GF-D8 (cell line): Measurements from ENCODE around the gene CREG2.
"Not testable (repeated sequence)": the region's sequence is repeated elsewhere in the genome, so short reads cannot be mapped to it uniquely, and the experiment has no call there.

Experiments
- DNase-seq: peaks from one replicate; lab custom pipeline; 2025; lab: John Stamatoyannopoulos, UW

The CREG2 gene

DNA sequence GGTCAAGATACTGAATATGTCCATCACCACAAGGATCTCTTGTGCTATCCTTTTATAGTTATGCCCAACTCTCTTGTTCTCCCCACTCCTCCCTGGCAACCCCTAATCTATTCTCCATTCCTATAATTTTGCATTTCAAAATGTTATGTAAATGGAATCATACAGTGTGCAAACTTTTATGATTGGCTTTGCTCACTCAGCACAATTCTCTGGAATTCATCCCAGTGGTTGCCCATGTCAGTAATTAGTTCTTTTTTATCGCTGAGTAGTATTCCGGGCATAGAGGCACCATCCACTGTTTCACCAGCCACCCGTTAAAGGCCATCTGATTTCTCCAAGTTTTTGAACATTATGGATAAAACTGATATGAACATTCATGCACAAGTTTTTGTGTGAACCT, 40.4 kb downstream of the CREG2 start:
- DNase-seq = no peak

- DNase-seq = no peak
Observed at GRCh38 chr2:101344137-101344536, 43.2 kb downstream of the CREG2 start.

GRCh38 chr2:101342625-101343008, 44.7 kb downstream of the CREG2 start:
- no peak for DNase-seq

GRCh38 chr2:101341901-101342624, 45.2 kb downstream of the CREG2 start:
- DNase-seq = no peak

DNA sequence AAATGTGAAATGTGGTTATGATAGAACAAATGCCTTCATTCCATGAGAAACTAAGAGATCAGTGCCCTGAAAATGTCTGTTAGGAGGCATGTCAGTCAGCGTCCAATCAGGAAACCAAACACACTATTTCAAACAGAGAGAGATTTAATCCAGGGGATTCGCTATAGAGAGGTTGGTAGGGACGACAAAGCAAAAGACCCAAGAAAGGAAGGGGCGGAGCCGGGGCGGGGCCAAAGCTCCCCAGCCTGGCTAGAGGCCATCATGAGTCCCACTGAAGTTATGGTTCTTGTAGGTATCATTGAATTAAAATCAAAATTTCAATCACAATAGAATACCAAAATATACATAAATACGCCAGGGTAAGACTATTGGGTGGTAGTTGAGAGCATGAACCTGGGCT, 45.9 kb downstream of the CREG2 start:
- no peak for DNase-seq

- DNase-seq = peak; percentile 25
Observed at GRCh38 chr2:101340141-101340551, 47.2 kb downstream of the CREG2 start.

- DNase-seq = no peak
Observed at GRCh38 chr2:101339266-101339880, 47.9 kb downstream of the CREG2 start.

DNA sequence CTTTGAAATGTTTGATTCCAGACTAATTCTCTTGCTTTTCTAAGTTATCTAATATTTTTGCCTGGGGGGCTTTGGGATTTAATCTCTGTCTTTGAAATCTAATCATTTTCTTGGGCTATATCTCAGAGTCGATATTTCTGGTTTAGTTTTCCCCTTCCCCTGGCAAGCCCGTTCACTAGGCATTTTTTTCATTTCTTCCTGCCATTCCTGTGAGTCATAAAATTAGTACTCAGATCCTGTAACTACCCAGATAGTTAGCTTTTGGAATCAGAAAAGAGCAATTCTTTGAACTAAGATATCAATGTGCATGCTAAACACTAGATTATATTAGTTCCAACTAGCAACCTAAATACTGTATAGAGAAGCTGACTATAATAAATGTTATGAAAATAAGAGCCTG, 49.4 kb downstream of the CREG2 start:
- DNase-seq = no peak

DNA sequence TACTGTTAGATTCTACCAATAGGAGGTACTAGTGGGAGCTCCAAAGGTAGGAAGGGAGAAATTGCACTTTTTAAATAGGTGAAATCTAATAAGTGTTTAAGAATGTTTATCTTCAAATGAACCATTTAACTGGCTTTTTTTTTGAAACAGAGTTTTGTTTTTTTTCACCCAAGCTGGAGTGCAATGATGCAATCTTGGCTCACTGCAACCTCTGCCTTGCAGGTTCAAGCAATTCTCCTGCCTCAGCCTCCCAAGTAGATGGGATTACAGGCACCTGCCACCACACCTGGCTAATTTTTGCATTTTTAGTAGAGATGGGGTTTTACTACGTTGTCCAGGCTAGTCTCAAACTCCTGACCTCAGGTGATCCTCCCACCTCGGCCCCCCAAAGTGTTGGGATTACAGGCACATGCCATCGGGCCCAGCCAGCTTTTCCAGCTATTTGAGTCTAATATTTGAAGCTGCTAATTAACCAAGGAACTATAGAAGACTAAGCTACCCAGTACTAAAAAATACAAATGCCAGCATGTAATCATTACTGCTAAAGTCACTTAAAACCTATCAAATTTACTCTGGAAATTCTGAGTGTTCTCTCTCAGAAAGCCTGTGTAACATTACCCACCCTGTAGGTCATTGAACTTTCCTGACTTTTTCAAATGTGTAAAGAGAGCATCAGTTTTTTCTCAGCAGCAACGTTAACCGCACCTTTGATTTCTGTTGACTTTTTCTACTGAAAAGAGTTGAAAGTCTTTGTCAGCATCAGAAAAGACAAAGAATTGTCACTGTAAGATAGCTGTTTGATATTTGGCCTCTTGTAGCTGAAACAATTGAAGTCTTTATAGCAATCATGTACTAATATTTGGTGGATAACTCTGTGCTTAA, 54.2 kb downstream of the CREG2 start:
- DNase-seq = no peak

DNA sequence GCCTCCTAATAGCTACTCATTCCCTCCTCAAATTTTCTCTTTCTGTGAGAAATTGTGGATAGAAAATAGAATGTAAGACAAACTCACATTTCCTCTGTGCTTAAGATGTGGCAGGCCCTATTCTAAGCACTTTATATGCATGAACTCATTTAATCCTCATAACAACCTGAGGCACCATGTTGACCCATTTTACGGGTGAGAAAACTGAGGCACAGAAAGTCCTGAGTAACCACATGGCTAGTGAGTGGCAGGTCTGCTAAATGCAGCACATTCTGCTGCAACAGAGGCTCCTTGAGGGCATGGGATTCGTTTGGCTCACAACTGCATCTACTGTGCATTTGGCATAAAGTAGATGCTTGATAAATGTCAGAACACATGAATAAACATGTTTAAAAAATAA, 56.1 kb downstream of the CREG2 start:
- DNase-seq = no peak

- no peak for DNase-seq
Observed at GRCh38 chr2:101330253-101330933, 56.9 kb downstream of the CREG2 start.

DNA sequence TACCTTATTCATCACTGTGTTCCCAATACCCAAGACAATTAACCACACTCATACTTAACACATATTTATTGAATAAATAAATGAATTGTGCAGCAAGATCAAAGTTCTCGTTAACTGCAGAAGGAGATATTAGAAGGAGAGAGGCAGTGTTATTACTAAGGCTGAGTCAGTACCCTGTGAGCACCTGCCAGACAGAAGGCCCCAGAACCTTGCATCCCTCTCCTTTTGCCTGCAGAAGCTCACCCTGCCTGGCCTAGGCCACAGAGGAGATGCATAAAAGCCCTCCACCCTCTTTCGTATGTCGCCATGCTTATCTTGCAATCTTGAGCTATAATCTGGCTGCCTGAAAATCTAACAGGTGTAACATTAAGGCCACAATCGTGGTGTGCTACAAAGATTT, 58.3 kb downstream of the CREG2 start:
- no peak for DNase-seq

DNA sequence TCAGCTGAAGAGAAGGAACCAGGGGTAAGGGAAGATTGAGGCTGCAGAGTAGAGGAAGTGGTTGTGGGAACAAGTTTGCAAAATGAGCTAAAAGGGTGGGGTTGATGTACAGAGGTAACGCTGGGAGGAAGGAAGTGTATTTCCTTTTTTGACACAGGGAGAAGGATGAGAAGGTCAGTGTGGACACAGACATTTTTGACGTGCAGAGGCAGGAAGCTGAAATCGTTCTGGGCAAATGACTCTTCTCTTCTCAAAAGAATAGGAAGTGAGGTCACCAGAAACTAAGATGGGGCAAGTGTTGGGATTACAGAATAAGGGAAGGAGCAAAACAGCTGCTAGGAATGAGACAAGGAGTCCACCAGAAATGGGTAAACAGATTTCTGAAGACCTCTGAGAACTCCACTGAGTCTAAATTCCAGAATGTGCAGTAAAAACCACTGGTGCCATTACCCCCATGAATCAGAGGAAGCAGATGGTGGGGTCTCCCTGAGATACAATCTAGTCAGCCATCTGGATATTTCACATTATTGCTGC, 58.8 kb downstream of the CREG2 start:
- peak; percentile 100 for DNase-seq

GRCh38 chr2:101327863-101328394, 59.4 kb downstream of the CREG2 start:
- no peak for DNase-seq

DNA sequence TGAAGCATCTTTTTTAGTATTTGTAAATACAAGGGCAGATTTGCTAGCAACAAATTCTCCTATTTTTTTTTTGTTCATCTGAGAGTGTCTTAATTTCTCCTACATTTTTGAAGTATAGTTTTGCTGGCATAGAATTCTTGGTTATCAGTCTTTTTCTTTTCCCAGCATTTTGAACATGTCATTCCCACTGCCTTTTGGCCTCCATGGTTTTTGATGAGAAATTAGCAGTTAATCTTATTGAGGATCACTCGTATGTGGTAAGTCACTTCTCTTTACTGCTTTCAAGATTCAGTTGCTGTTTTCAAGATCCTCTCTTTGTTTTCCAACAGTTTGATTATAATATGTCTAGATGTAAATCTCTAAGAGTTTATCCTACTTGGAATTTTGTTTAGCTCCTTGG, 61.9 kb downstream of the CREG2 start:
- DNase-seq = no peak

DNA sequence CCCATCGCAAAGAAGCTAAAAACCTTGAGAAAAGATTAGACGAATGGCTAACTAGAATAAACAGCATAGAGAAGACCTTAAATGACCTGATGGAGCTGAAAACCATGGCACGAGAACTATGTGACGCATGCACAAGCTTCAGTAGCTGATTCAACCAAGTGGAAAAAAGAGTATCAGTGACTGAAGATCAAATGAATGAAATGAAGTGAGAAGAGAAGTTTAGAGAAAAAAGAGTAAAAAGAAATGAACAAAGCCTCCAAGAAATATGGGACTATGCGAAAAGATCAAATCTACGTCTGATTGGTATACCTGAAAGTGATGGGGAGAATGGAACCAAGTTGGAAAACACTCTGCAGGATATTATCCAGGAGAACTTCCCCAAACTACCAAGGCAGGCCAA, 70.7 kb downstream of the CREG2 start:
- not testable (repeated sequence) for DNase-seq

DNA sequence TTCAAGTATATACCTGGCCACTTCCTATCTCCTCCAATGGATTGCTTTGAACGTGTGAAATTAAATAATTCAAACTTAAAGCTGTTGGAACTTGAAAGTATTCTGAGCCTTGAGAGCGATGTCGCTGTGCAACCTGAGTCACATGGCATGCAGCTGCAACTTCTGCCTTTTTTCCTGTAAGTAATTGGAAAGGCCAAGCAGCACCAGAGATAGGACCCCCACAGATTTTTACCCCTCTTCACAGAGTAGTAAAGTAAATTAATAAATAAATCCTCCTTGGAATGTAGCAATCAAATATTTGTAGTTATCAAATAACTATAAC, 75.6 kb downstream of the CREG2 start:
- peak; percentile 47 for DNase-seq

DNA sequence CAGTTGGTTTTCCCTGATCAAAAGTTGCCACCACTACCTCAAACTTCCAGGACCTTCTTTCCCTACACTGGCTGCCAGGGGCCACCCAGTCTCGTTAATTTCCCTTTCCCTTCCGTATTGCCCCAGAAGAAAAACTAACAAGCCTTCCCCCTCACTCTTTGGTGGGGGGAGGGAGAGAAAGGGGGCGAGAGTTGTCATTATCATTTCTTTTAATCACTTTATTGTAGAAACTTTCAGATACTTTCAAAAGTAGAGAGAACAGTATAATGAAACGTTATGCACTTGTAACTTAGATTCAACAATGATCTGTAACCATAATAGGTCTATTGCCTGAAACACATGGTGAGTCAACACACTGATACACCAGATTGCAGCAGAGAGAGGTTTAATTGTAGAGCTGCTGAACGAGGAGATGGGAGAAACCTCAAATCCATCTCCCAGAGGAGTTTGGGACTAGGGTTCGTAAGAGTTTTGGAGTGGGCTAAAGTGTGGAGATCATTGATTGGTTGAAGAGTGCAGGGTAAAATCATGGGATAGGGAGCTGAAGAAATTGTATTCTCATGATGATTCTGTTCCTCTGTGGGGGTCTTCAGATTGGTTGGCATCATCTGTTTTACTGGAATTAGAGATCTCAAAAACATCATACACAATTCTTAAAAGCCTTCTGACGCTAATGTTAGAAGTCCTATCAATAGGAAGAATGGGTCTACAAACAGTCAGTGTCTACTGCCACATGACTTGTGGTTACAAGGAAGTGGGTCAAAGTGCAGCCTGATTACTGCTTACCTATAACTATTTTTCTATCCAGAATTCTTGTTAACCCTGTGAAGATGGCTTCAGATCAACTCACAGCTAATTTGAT, 76.2 kb downstream of the CREG2 start:
- peak; percentile 47 for DNase-seq

GRCh38 chr2:101310090-101310833, 77.0 kb downstream of the CREG2 start:
- no peak for DNase-seq
